Natural killer cell (primary cell): ENCODE results near the gene TPH2. TPM values are rescaled to one million over a fixed set of nuclear protein-coding genes. Genes with fewer than 3 reads are reported as not detected.

ENCODE experiments used
- ATAC-seq, 3 donors: fragments of 150-1000 bp in 2 of 3; fragments of 200-7000 bp in 1 of 3; cut with Tn5 transposase; 1 replicate in 1 of 3; 2 replicates in 2 of 3; pipeline ENCODE4 v1.10.0; 2021; ENCODE audit warnings: mild to moderate bottlenecking in 2 of 3, moderate library complexity in 2 of 3
- DNase-seq, 2 donors: peaks; one replicate each; pipeline versions ENCODE4 v3.0.0 to v3.0.0-alpha.2; 2013 to 2021; ENCODE audit warnings: mixed read lengths in 1 of 2
- H3K27ac ChIP-seq: one replicate; pipeline ENCODE4 v1.5.1; 2013; ENCODE audit warnings: mild to moderate bottlenecking, low read length
- H3K27me3 ChIP-seq: one replicate; pipeline ENCODE4 v1.6.1; 2013; ENCODE audit warnings: low read length; ENCODE audit not compliant: control insufficient read depth, insufficient read depth
- H3K36me3 ChIP-seq: one replicate; pipeline ENCODE4 v1.6.1; 2013; ENCODE audit warnings: low read length; ENCODE audit not compliant: control insufficient read depth, insufficient read depth
- H3K4me1 ChIP-seq: one replicate; pipeline ENCODE4 v1.6.1; 2013; ENCODE audit warnings: low read length; ENCODE audit not compliant: control insufficient read depth, insufficient read depth
- H3K4me3 ChIP-seq: one replicate; pipeline ENCODE4 v1.5.1; 2013; ENCODE audit warnings: low read length
- H3K9me3 ChIP-seq: one replicate; pipeline ENCODE4 v1.6.1; 2013; ENCODE audit warnings: low read length; ENCODE audit not compliant: control insufficient read depth, insufficient read depth
- H3K27ac Mint-ChIP-seq, 2 donors: one replicate each; pipeline ENCODE4 v1.8.0; 2022; ENCODE audit warnings: mild to moderate bottlenecking in 2 of 2, mixed read lengths in 2 of 2, moderate library complexity in 1 of 2
- H3K27me3 Mint-ChIP-seq, 2 donors: one replicate each; pipeline ENCODE4 v1.8.0; 2022; ENCODE audit warnings: low read depth in 2 of 2, mixed read lengths in 2 of 2
- H3K36me3 Mint-ChIP-seq: one replicate; pipeline ENCODE4 v1.8.0; 2022; ENCODE audit warnings: mixed read lengths
- H3K4me1 Mint-ChIP-seq, 2 donors: one replicate each; pipeline ENCODE4 v1.8.0; 2022; ENCODE audit warnings: mixed read lengths in 2 of 2
- H3K4me3 Mint-ChIP-seq: one replicate; pipeline ENCODE4 v1.8.0; 2022; ENCODE audit warnings: mild to moderate bottlenecking, moderate library complexity, mixed read lengths
- H3K9me3 Mint-ChIP-seq, 2 donors: one replicate each; pipeline ENCODE4 v1.8.0; 2022; ENCODE audit warnings: mixed read lengths in 2 of 2
- CTCF ChIP-seq: fragments of 200-600 bp; IDR thresholded peaks from one replicate; pipeline ENCODE4 v1.8.0; 2022; ENCODE audit warnings: antibody characterized with exemption
- WGBS: methylation state at CpG from one replicate; pipeline ENCODE4 v1.1.7; 2013; ENCODE audit warnings: missing lambda C conversion rate; ENCODE audit not compliant: insufficient coverage; 5-methylcytosine and 5-hydroxymethylcytosine counted together
- intact Hi-C: fragments of 100-400 bp; cut with micrococcal nuclease; formaldehyde crosslinking; loops from one replicate; pipeline ENCODE4 v1.14.2; 2022
- total RNA-seq, 4 donors: library from RNA; stranded (reverse); fragments of 120-200 nt in 1 of 4; gene quantifications; one replicate each; pipeline versions ENCODE4 v1.2.3 to v1.2.4, GENCODE V29; 2013 to 2022

Gene TPH2
- total RNA-seq, 3 donors from 2014 or later (not counting 1 experiment from before 2014, with no cell fraction given) = not detected

- peaks cover 0 to 5% of the 10 kb centered on the region in 2 donors for H3K27me3 Mint-ChIP-seq
- TF ChIP-seq CTCF = no peak
- H3K27ac Mint-ChIP-seq = no peak overlapping the region
- WGBS = 90% methylated on average over 1 of the region's 1 CpG
- Histone ChIP-seq H3K4me1 (no peaks in the 10 kb centered on the region), H3K27me3 (no peaks in the 10 kb centered on the region), H3K27ac (no peak overlapping the region), H3K36me3 (no peaks in the 10 kb centered on the region), H3K4me3 (no peak overlapping the region), H3K9me3 (no peaks in the 10 kb centered on the region)
- H3K4me3 Mint-ChIP-seq = no peak overlapping the region
- DNase-seq (no peak), ATAC-seq (no peak)
- no peaks in the 10 kb centered on the region for H3K4me1 Mint-ChIP-seq
- H3K36me3 Mint-ChIP-seq = no peaks in the 10 kb centered on the region
- intact Hi-C loops = no loop called here
- no peaks in the 10 kb centered on the region for H3K9me3 Mint-ChIP-seq
Observed at GRCh38 chr12:71981149-71981548, 42.5 kb downstream of the TPH2 start.

GRCh38 chr12:71994715-71995114 lies 56.1 kb downstream of the TPH2 start:
- TF ChIP-seq CTCF = no peak
- H3K36me3 Mint-ChIP-seq = no peaks in the 10 kb centered on the region
- no peak overlapping the region for H3K4me3 ChIP-seq
- no peaks in the 10 kb centered on the region for H3K9me3 ChIP-seq
- no peaks in the 10 kb centered on the region for H3K4me1 ChIP-seq
- no peak overlapping the region for H3K27ac ChIP-seq
- H3K27me3 ChIP-seq = no peaks in the 10 kb centered on the region
- intact Hi-C loops = no loop called here
- H3K36me3 ChIP-seq = no peaks in the 10 kb centered on the region
- H3K27me3 Mint-ChIP-seq = peaks cover 5 to 8% of the 10 kb centered on the region in 2 donors
- 75% methylated on average over 2 of the region's 2 CpGs for WGBS
- H3K27ac Mint-ChIP-seq = no peak overlapping the region
- H3K4me1 Mint-ChIP-seq = no peaks in the 10 kb centered on the region
- no peak for ATAC-seq
- no peak for DNase-seq
- H3K9me3 Mint-ChIP-seq = no peaks in the 10 kb centered on the region
- H3K4me3 Mint-ChIP-seq = no peak overlapping the region

GRCh38 chr12:71999795-72000194 lies 61.1 kb downstream of the TPH2 start:
- no peaks in the 10 kb centered on the region for H3K9me3 Mint-ChIP-seq
- H3K4me3 ChIP-seq = no peak overlapping the region
- no peak for ATAC-seq

More at GRCh38 chr12:71999795-72000194, 61.1 kb downstream of the TPH2 start:
- H3K9me3 ChIP-seq = no peaks in the 10 kb centered on the region
- Mint-ChIP-seq H3K36me3 (no peaks in the 10 kb centered on the region), H3K27me3 (peaks cover 5 to 10% of the 10 kb centered on the region in 2 donors), H3K4me1 (no peaks in the 10 kb centered on the region), H3K27ac (no peak overlapping the region), H3K4me3 (no peak overlapping the region)
- H3K4me1 ChIP-seq = no peaks in the 10 kb centered on the region
- WGBS = no CpG with 5 or more reads among the region's 1 CpG
- intact Hi-C loops = no loop called here
- TF ChIP-seq CTCF = no peak
- DNase-seq = no peak
- H3K27ac ChIP-seq = no peak overlapping the region
- no peaks in the 10 kb centered on the region for H3K27me3 ChIP-seq
- H3K36me3 ChIP-seq = no peaks in the 10 kb centered on the region
